ENCODE data around the gene BMS1. TPM values are rescaled to one million over a fixed set of nuclear protein-coding genes. Genes with fewer than 3 reads are reported as not detected.
"Not testable (repeated sequence)": the region's sequence is repeated elsewhere in the genome, so short reads cannot be mapped to it uniquely, and the experiment has no call there.

Gene BMS1
- total and polyA plus RNA-seq, 4 experiments from 2014 or later = 7.1 to 18.9 (median 17.8) TPM

DNA sequence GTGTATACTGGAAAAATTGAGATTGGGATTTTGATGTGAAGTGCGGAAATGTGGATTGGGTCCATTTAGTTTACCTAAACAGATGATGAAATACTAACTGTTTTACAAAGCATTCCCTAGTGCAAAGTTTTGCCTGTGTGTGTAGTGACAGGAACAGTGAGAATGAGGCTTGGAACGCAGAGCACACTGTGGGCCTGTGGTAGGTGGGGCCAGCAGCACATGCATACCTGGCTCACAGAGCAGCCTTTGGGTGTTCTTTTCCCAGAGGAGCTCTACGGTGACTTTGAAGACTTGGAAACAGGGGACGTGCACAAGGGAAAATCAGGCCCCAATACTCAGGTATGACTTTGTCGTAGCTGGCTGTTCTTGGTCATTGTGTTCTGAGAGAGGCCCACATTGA is 33.7 kb downstream of the BMS1 start:
- H3K27ac ChIP-seq (ENCODE audit: low read depth, low read length); POLR2A ChIA-PET (ENCODE audit: partially characterized antibody); H3K4me1 ChIP-seq (ENCODE audit: insufficient read depth, low read length); CTCF ChIA-PET (ENCODE audit: partially characterized antibody); intact Hi-C loops (cut with micrococcal nuclease); H3K4me3 Mint-ChIP-seq; H3K9me3 ChIP-seq (ENCODE audit: control insufficient read depth in 1 of 2, low read length in 2 of 2); H3K27me3 ChIP-seq (ENCODE audit: insufficient read depth, low read length); H3K4me3 ChIP-seq (ENCODE audit: low read length in 2 of 2); H3K27me3 Mint-ChIP-seq; DNase-seq: not testable (repeated sequence)
- Mint-ChIP-seq H3K36me3 (peaks cover 84 to 91% of the 10 kb centered on the region in 2 donors), H3K9me3 (peaks cover 0 to 12% (median 8%) of the 10 kb centered on the region in 8 donors), H3K27ac (peak overlapping the region in 1 of 7 donors; percentile 41), H3K4me1 (peaks cover 16 to 22% (median 19%) of the 10 kb centered on the region in 4 donors)
- H3K36me3 ChIP-seq (ENCODE audit: insufficient read depth, low read length) = peaks cover 12% of the 10 kb centered on the region

GRCh38 chr10:42816912-42817311 is 34.3 kb downstream of the BMS1 start:
- peaks cover 15 to 22% (median 18%) of the 10 kb centered on the region in 4 donors for H3K4me1 Mint-ChIP-seq
- no peak overlapping the region for H3K27ac Mint-ChIP-seq
- Histone ChIP-seq H3K27me3 (ENCODE audit: insufficient read depth, low read length) (no peaks in the 10 kb centered on the region), H3K36me3 (ENCODE audit: insufficient read depth, low read length) (peaks cover 12% of the 10 kb centered on the region), H3K9me3 (ENCODE audit: control insufficient read depth in 1 of 2, low read length in 2 of 2) (no peaks in the 10 kb centered on the region), H3K27ac (ENCODE audit: low read depth, low read length) (no peak overlapping the region), H3K4me3 (ENCODE audit: low read length in 2 of 2) (no peak overlapping the region), H3K4me1 (ENCODE audit: insufficient read depth, low read length) (no peaks in the 10 kb centered on the region)
- ChIA-PET CTCF (ENCODE audit: partially characterized antibody) (no interaction called here), POLR2A (ENCODE audit: partially characterized antibody) (no interaction called here)
- H3K9me3 Mint-ChIP-seq = peaks cover 0 to 12% (median 8%) of the 10 kb centered on the region in 8 donors
- H3K27me3 Mint-ChIP-seq = no peaks in the 10 kb centered on the region
- H3K4me3 Mint-ChIP-seq = no peak overlapping the region
- no peak for DNase-seq
- H3K36me3 Mint-ChIP-seq = peaks cover 82 to 89% of the 10 kb centered on the region in 2 donors
- intact Hi-C loops (cut with micrococcal nuclease) = no loop called here

DNA sequence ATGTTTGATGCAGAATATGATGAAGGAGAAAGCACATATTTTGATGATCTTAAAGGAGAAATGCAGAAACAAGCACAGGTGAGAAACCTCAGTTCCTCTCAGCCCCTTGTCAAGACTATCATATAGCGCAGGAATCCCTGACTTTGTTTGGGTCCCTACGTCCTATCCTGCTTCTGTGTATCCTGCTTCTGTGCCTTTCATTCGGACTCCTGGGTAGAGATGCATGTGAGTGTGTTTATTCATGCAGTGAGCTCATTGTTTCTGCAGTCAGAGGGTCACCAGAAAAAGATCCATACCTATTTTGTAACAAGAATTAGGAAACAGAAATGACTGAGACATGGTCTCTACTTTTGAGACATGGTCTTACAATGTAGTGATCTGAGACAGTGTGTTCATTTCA is 34.8 kb downstream of the BMS1 start:
- Mint-ChIP-seq H3K36me3 (peaks cover 80 to 87% of the 10 kb centered on the region in 2 donors), H3K9me3 (peaks cover 0 to 12% (median 8%) of the 10 kb centered on the region in 8 donors), H3K4me1 (peaks cover 12 to 20% (median 15%) of the 10 kb centered on the region in 4 donors)
- H3K4me3 Mint-ChIP-seq; DNase-seq; H3K27me3 Mint-ChIP-seq; H3K4me3 ChIP-seq (ENCODE audit: low read length in 2 of 2); intact Hi-C loops (cut with micrococcal nuclease); H3K27ac Mint-ChIP-seq; H3K4me1 ChIP-seq (ENCODE audit: insufficient read depth, low read length); POLR2A ChIA-PET (ENCODE audit: partially characterized antibody); CTCF ChIA-PET (ENCODE audit: partially characterized antibody); H3K27ac ChIP-seq (ENCODE audit: low read depth, low read length); H3K9me3 ChIP-seq (ENCODE audit: control insufficient read depth in 1 of 2, low read length in 2 of 2); H3K27me3 ChIP-seq (ENCODE audit: insufficient read depth, low read length): not testable (repeated sequence)
- peaks cover 12% of the 10 kb centered on the region for H3K36me3 ChIP-seq (ENCODE audit: insufficient read depth, low read length)

DNA sequence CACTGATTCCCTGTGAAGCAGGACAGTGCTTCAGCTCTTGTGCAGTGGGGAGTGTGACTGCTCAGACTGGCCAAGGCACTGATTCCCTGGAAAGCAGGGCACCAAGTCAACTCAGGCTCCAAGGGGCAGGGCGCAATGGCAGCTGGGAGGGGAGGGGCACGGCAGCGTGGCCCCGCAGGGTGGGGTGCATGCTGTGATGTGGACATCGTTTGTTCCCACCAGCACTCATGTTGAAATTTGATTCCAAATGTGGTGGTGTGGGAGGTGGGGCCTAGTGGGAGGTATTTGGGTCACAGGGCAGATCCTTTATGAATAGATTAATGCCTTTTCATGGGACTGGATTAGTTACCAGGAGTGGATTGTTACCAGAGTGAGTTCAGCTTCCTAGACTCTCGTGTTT is 44.2 kb downstream of the BMS1 start:
- H3K4me3 Mint-ChIP-seq; H3K9me3 ChIP-seq (ENCODE audit: control insufficient read depth in 1 of 2, low read length in 2 of 2); H3K9me3 Mint-ChIP-seq; H3K27ac ChIP-seq (ENCODE audit: low read depth, low read length); H3K4me1 ChIP-seq (ENCODE audit: insufficient read depth, low read length); H3K4me3 ChIP-seq (ENCODE audit: low read length in 2 of 2); POLR2A ChIA-PET (ENCODE audit: partially characterized antibody); H3K27me3 ChIP-seq (ENCODE audit: insufficient read depth, low read length); H3K27me3 Mint-ChIP-seq; CTCF ChIA-PET (ENCODE audit: partially characterized antibody); DNase-seq; intact Hi-C loops (cut with micrococcal nuclease): not testable (repeated sequence)
- Mint-ChIP-seq H3K36me3 (peaks cover 63 to 85% of the 10 kb centered on the region in 2 donors), H3K27ac (peak overlapping the region in 1 of 7 donors; percentile 70), H3K4me1 (peaks cover 1 to 10% (median 4%) of the 10 kb centered on the region in 4 donors)
- H3K36me3 ChIP-seq (ENCODE audit: insufficient read depth, low read length) = peaks cover 31% of the 10 kb centered on the region

DNA sequence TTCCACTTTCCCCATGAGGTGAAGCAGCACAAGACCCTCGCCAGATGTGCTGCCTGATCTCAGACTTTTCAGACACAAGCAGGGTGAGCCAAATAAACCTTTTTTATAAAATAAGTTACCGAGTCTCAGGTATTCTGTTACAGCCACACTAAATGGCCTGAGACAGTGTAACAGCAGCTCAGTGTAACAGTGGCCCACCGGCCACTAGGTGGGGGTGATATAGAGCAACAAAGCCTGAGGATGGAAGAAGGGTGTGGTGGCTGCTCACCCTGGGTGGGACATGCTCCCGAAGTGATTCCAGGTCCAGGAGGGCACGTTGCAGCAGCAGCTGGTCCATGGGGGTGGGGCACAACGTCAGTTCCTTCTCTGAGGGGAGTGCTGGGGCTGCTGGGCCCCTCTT is 44.6 kb downstream of the BMS1 start:
- H3K4me1 ChIP-seq (ENCODE audit: insufficient read depth, low read length) = no peaks in the 10 kb centered on the region
- H3K27ac Mint-ChIP-seq = peak overlapping the region in 1 of 7 donors; percentile 70
- CTCF ChIA-PET (ENCODE audit: partially characterized antibody) = no interaction called here

GRCh38 chr10:42828391-42828790 is 45.8 kb downstream of the BMS1 start:
- H3K4me1 ChIP-seq (ENCODE audit: insufficient read depth, low read length); H3K4me3 Mint-ChIP-seq; H3K4me3 ChIP-seq (ENCODE audit: low read length in 2 of 2); DNase-seq; CTCF ChIA-PET (ENCODE audit: partially characterized antibody); H3K27me3 ChIP-seq (ENCODE audit: insufficient read depth, low read length); intact Hi-C loops (cut with micrococcal nuclease); H3K4me1 Mint-ChIP-seq; H3K27me3 Mint-ChIP-seq; H3K27ac ChIP-seq (ENCODE audit: low read depth, low read length); H3K9me3 Mint-ChIP-seq; H3K9me3 ChIP-seq (ENCODE audit: control insufficient read depth in 1 of 2, low read length in 2 of 2); POLR2A ChIA-PET (ENCODE audit: partially characterized antibody); H3K27ac Mint-ChIP-seq: not testable (repeated sequence)
- peaks cover 54 to 80% of the 10 kb centered on the region in 2 donors for H3K36me3 Mint-ChIP-seq
- peaks cover 21% of the 10 kb centered on the region for H3K36me3 ChIP-seq (ENCODE audit: insufficient read depth, low read length)

More for the DNA sequence above, 44.6 kb downstream of the BMS1 start:
- intact Hi-C loops (cut with micrococcal nuclease) = no loop called here
- Histone ChIP-seq H3K27ac (ENCODE audit: low read depth, low read length) (no peak overlapping the region), H3K36me3 (ENCODE audit: insufficient read depth, low read length) (peaks cover 31% of the 10 kb centered on the region), H3K27me3 (ENCODE audit: insufficient read depth, low read length) (no peaks in the 10 kb centered on the region), H3K9me3 (ENCODE audit: control insufficient read depth in 1 of 2, low read length in 2 of 2) (no peaks in the 10 kb centered on the region), H3K4me3 (ENCODE audit: low read length in 2 of 2) (no peak overlapping the region)
- Mint-ChIP-seq H3K9me3 (no peaks in the 10 kb centered on the region), H3K4me3 (no peak overlapping the region), H3K27me3 (no peaks in the 10 kb centered on the region), H3K4me1 (peaks cover 1 to 10% (median 4%) of the 10 kb centered on the region in 4 donors), H3K36me3 (peaks cover 66 to 88% of the 10 kb centered on the region in 2 donors)
- no peak for DNase-seq
- POLR2A ChIA-PET (ENCODE audit: partially characterized antibody) = no interaction called here

- no peaks in the 10 kb centered on the region for H3K9me3 ChIP-seq (ENCODE audit: control insufficient read depth in 1 of 2, low read length in 2 of 2)
- H3K27me3 ChIP-seq (ENCODE audit: insufficient read depth, low read length) = no peaks in the 10 kb centered on the region
- H3K9me3 Mint-ChIP-seq = no peaks in the 10 kb centered on the region
- intact Hi-C loops (cut with micrococcal nuclease) = no loop called here
- CTCF ChIA-PET (ENCODE audit: partially characterized antibody) = no interaction called here
- H3K36me3 ChIP-seq (ENCODE audit: insufficient read depth, low read length) = peaks cover 21% of the 10 kb centered on the region
- POLR2A ChIA-PET (ENCODE audit: partially characterized antibody) = no interaction called here
- H3K4me1 Mint-ChIP-seq = peaks cover 0 to 4% (median 2%) of the 10 kb centered on the region in 4 donors
- no peak for DNase-seq
- H3K27ac ChIP-seq (ENCODE audit: low read depth, low read length) = no peak overlapping the region
- H3K27ac Mint-ChIP-seq = peak overlapping the region in 1 of 7 donors; percentile 23
- H3K4me3 ChIP-seq (ENCODE audit: low read length in 2 of 2) = no peak overlapping the region
- H3K27me3 Mint-ChIP-seq = no peaks in the 10 kb centered on the region
- H3K36me3 Mint-ChIP-seq = peaks cover 38 to 64% of the 10 kb centered on the region in 2 donors
- no peak overlapping the region for H3K4me3 Mint-ChIP-seq
- H3K4me1 ChIP-seq (ENCODE audit: insufficient read depth, low read length) = no peaks in the 10 kb centered on the region
Observed at GRCh38 chr10:42830237-42830636, 47.6 kb downstream of the BMS1 start.

DNA sequence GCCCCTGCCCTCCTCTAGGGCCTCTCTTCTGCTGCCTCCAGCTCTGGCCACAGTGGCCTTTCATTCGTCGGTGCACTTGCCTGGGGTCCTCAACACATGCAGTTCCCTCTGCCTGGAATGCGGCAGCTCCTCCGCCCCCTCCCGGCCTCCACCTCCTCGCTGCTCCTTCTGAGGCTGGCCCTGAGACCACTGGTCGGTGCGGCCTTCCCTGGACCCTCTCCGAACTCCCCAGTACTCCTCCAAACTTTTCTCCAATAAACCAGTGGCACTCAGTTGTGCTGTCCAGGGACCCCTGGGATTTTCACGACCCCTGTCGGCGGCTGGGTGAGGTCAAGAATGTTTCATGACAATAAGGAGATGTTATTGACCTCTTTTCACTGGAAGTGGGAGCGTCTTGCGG is 53.5 kb downstream of the BMS1 start:
- Mint-ChIP-seq H3K27ac (no peak overlapping the region), H3K4me3 (no peak overlapping the region), H3K9me3 (no peaks in the 10 kb centered on the region), H3K36me3 (peaks cover 10 to 15% of the 10 kb centered on the region in 2 donors), H3K4me1 (peaks cover 0 to 1% (median 0%) of the 10 kb centered on the region in 4 donors), H3K27me3 (peaks cover 12 to 13% of the 10 kb centered on the region in 2 donors)
- Histone ChIP-seq H3K36me3 (ENCODE audit: insufficient read depth, low read length) (no peaks in the 10 kb centered on the region), H3K27ac (ENCODE audit: low read depth, low read length) (no peak overlapping the region), H3K27me3 (ENCODE audit: insufficient read depth, low read length) (no peaks in the 10 kb centered on the region), H3K9me3 (ENCODE audit: control insufficient read depth in 1 of 2, low read length in 2 of 2) (no peaks in the 10 kb centered on the region), H3K4me1 (ENCODE audit: insufficient read depth, low read length) (no peaks in the 10 kb centered on the region), H3K4me3 (ENCODE audit: low read length in 2 of 2) (no peak overlapping the region)
- POLR2A ChIA-PET (ENCODE audit: partially characterized antibody) = no interaction called here
- intact Hi-C loops (cut with micrococcal nuclease) = no loop called here
- CTCF ChIA-PET (ENCODE audit: partially characterized antibody) = no interaction called here
- no peak for DNase-seq

Data from CD4-positive, alpha-beta memory T cell (primary cell).